ENCODE results near the gene SNTA1.
A peak's percentile ranks its signal among the peaks of the same experiment; 100 is the strongest.
"Not testable (repeated sequence)": the region's sequence is repeated elsewhere in the genome, so short reads cannot be mapped to it uniquely, and the experiment has no call there.

The SNTA1 gene

GRCh38 chr20:33465481-33466302, 22.1 kb upstream of the SNTA1 start:
- DNase-seq, result no peak

- not testable (repeated sequence) for DNase-seq
These were observed 21.2 kb upstream of the SNTA1 start for GRCh38 chr20:33464759-33465158.

- no peak for DNase-seq
These were observed 20.0 kb upstream of the SNTA1 start for GRCh38 chr20:33463332-33464101.

GRCh38 chr20:33460711-33461110, 17.1 kb upstream of the SNTA1 start:
- DNase-seq, result no peak

- no peak for DNase-seq
These were observed 16.0 kb upstream of the SNTA1 start for GRCh38 chr20:33459599-33459998.

- peak; percentile 78 for DNase-seq
These were observed 13.5 kb upstream of the SNTA1 start for GRCh38 chr20:33456916-33457642.

GRCh38 chr20:33450867-33451266, 7.3 kb upstream of the SNTA1 start:
- no peak for DNase-seq

GRCh38 chr20:33445881-33446625, 2.5 kb upstream of the SNTA1 start:
- DNase-seq, result no peak

- DNase-seq, result peak; percentile 22
These were observed 1.4 kb upstream of the SNTA1 start for GRCh38 chr20:33444797-33445560.

- peak; percentile 42 for DNase-seq
These were observed 504 bp downstream of the SNTA1 start for GRCh38 chr20:33443006-33443511.

GRCh38 chr20:33442136-33443005, 1.2 kb downstream of the SNTA1 start:
- no peak for DNase-seq

- no peak for DNase-seq
These were observed 2.2 kb downstream of the SNTA1 start for GRCh38 chr20:33441142-33441955.

- not testable (repeated sequence) for DNase-seq
These were observed 3.0 kb downstream of the SNTA1 start for GRCh38 chr20:33440562-33440961.

GRCh38 chr20:33438481-33438880, 5.1 kb downstream of the SNTA1 start:
- DNase-seq, result no peak

GRCh38 chr20:33437141-33437911, 6.2 kb downstream of the SNTA1 start:
- DNase-seq, result no peak

- DNase-seq, result no peak
These were observed 9.1 kb downstream of the SNTA1 start for GRCh38 chr20:33434434-33434833.

GRCh38 chr20:33433465-33434234, 9.9 kb downstream of the SNTA1 start:
- no peak for DNase-seq

- no peak for DNase-seq
These were observed 11.7 kb downstream of the SNTA1 start for GRCh38 chr20:33431797-33432381.
